Panc1 (cell line): ENCODE measurements around the gene PITX2. TPM values are rescaled to one million over a fixed set of nuclear protein-coding genes. Genes with fewer than 3 reads are reported as not detected.

Source experiments
- ATAC-seq: fragments of 200-7000 bp; cut with Tn5 transposase; 2 replicates; pipeline ENCODE4 v1.9.1; 2020; ENCODE audit warnings: mild to moderate bottlenecking, moderate library complexity
- BruUV-seq: library from RNA; stranded (reverse); fragments of 400-500 nt; replicated peaks from 2 replicates; lab custom pipeline; 2021; lab: Mats Ljungman, UMichigan
- CTCF ChIA-PET: fragments of 300-600 bp; sonication (Branson Sonifier 250); formaldehyde crosslinking; loops from one replicate; lab custom pipeline; 2022; ENCODE audit warnings: antibody characterized with exemption; lab: Charles Lee
- POLR2A ChIA-PET: fragments of 300-600 bp; sonication (Branson Sonifier 250); formaldehyde crosslinking; loops from one replicate; lab custom pipeline; 2022; ENCODE audit warnings: antibody characterized with exemption; lab: Charles Lee
- DNase-seq: peaks from one replicate; pipeline ENCODE4 v3.0.0-alpha.2; 2010; ENCODE audit warnings: low read depth, low spot score
- H3K27ac ChIP-seq: 2 replicates; pipeline ENCODE4 v1.5.1; 2011; ENCODE audit warnings: mild to moderate bottlenecking, low read length, inconsistent platforms
- H3K27me3 ChIP-seq: fragments of 200-500 bp; sonication (Bioruptor generic); 2 replicates; pipeline ENCODE4 v1.6.0; 2014; ENCODE audit warnings: low read length, inconsistent platforms; ENCODE audit not compliant: control insufficient read depth, insufficient read depth
- H3K36me3 ChIP-seq: fragments of 200-500 bp; sonication (Bioruptor generic); 2 replicates; pipeline ENCODE4 v1.5.1; 2014; ENCODE audit warnings: inconsistent platforms, mild to moderate bottlenecking, low read length, moderate library complexity; ENCODE audit not compliant: control insufficient read depth, insufficient read depth
- H3K4me1 ChIP-seq: 2 replicates; pipeline ENCODE4 v1.5.1; 2011; ENCODE audit warnings: inconsistent platforms, mild to moderate bottlenecking, low read length, moderate library complexity; ENCODE audit not compliant: control insufficient read depth, insufficient read depth
- H3K4me3 ChIP-seq, 2 experiments: 2 replicates each; pipeline ENCODE4 v1.5.1; 2011 to 2012; ENCODE audit warnings: low read depth in 2 of 2, low read length in 2 of 2, mild to moderate bottlenecking in 2 of 2, inconsistent platforms in 1 of 2, moderate library complexity in 1 of 2
- H3K9me3 ChIP-seq: fragments of 200-500 bp; sonication (Bioruptor generic); 2 replicates; pipeline ENCODE4 v1.5.1; 2014; ENCODE audit warnings: low read depth, mild to moderate bottlenecking, inconsistent platforms, low read length, moderate library complexity; ENCODE audit not compliant: control insufficient read depth, insufficient read depth
- CTCF ChIP-seq: fragments of 450-650 bp; IDR thresholded peaks from 2 replicates; pipeline ENCODE4 v1.5.1; 2017; ENCODE audit warnings: mild to moderate bottlenecking
- POLR2AphosphoS5 ChIP-seq: IDR thresholded peaks from 2 replicates; pipeline ENCODE4 v1.6.1; 2012; ENCODE audit warnings: mild to moderate bottlenecking, low read depth, low read length, moderate library complexity
- REST ChIP-seq, 2 experiments: IDR thresholded peaks; 2 replicates each; pipeline ENCODE4 v1.6.1; 2011 to 2012; ENCODE audit warnings: low read depth in 2 of 2, control low read depth in 1 of 2, low read length in 1 of 2, mild to moderate bottlenecking in 1 of 2, moderate library complexity in 1 of 2; ENCODE audit not compliant: insufficient read depth in 1 of 2
- SIN3A ChIP-seq: IDR thresholded peaks from 2 replicates; pipeline ENCODE4 v1.6.1; 2012; ENCODE audit warnings: low read depth, mild to moderate bottlenecking, low read length, moderate library complexity, borderline replicate concordance; ENCODE audit not compliant: insufficient read depth
- TCF7L2 ChIP-seq: IDR thresholded peaks from 2 replicates; pipeline ENCODE4 v1.6.1; 2011; ENCODE audit warnings: mild to moderate bottlenecking, low read depth, low read length, inconsistent platforms
- in situ Hi-C: cut with HindIII; loops from 2 replicates; pipeline ENCODE4 v1.10.0; 2016; ENCODE audit warnings: low sequenced_read_pairs, low pct_unique_long_range_greater_than_20kb
- intact Hi-C: fragments of 100-400 bp; cut with micrococcal nuclease; formaldehyde crosslinking; loops from one replicate; pipeline ENCODE4 v1.10.0; 2022; ENCODE audit not compliant: unreplicated experiment
- total RNA-seq: library from RNA; stranded (reverse); gene quantifications from one replicate; pipeline ENCODE4 v1.2.1, GENCODE V29; 2021; ENCODE audit not compliant: unreplicated experiment

Gene PITX2
- total RNA-seq, 1 experiment from 2014 or later: 0.44 TPM

GRCh38 chr4:110621328-110621812 is 1.5 kb downstream of the PITX2 start:
- no peak overlapping the region for H3K27ac ChIP-seq
- ChIA-PET POLR2A (interaction anchor here (0.6 kb wide), 1 partner anchor 914 kb away, joined by 4 read pairs; no protein-coding TSS in a partner anchor), CTCF (no interaction called here)
- H3K27me3 ChIP-seq: no peaks in the 10 kb centered on the region
- H3K9me3 ChIP-seq: no peaks in the 10 kb centered on the region
- H3K36me3 ChIP-seq: no peaks in the 10 kb centered on the region
- no peaks in the 10 kb centered on the region for H3K4me1 ChIP-seq
- no peak for TF ChIP-seq TCF7L2
- no peak for TF ChIP-seq CTCF
- TF ChIP-seq REST (IDR thresholded peaks at IDR 0.05; ENCODE audit: insufficient read depth in 1 of 2, low read depth in 2 of 2, low read length in 1 of 2): no peak
- TF ChIP-seq SIN3A: no peak
- no peak for TF ChIP-seq POLR2AphosphoS5
- intact Hi-C loops: no loop called here
- no peak overlapping the region for H3K4me3 ChIP-seq
- BruUV-seq: no TSS peak
- in situ Hi-C loops: no loop called here
- DNase-seq: no peak
- no peak for ATAC-seq

- Histone ChIP-seq H3K27me3 (no peaks in the 10 kb centered on the region), H3K9me3 (no peaks in the 10 kb centered on the region), H3K4me1 (no peaks in the 10 kb centered on the region), H3K27ac (no peak overlapping the region), H3K4me3 (no peak overlapping the region), H3K36me3 (no peaks in the 10 kb centered on the region)
- DNase-seq (no peak), ATAC-seq (no peak)
- ChIA-PET CTCF (no interaction called here), POLR2A (interaction anchor here (0.7 kb wide), 1 partner anchor 8 kb away, joined by 10 read pairs; no protein-coding TSS in a partner anchor)
- in situ Hi-C loops: no loop called here
- TF ChIP-seq REST (IDR thresholded peaks at IDR 0.05; ENCODE audit: insufficient read depth in 1 of 2, low read depth in 2 of 2, low read length in 1 of 2) (no peak), POLR2AphosphoS5 (no peak), TCF7L2 (no peak), SIN3A (no peak), CTCF (no peak)
- no TSS peak for BruUV-seq
- intact Hi-C loops: no loop called here
These were observed 2.1 kb downstream of the PITX2 start for GRCh38 chr4:110620691-110621327.
